ENCODE measurements around the gene CDK5R1. TPM values are rescaled to one million over a fixed set of nuclear protein-coding genes. Genes with fewer than 3 reads are reported as not detected.

The CDK5R1 gene
- total RNA-seq, 2 experiments from 2014 or later = 10.2 to 10.5 TPM

- intact Hi-C loops (cut with micrococcal nuclease) = loop anchor here (5.0 to 10.0 kb wide), 2 partner anchors 37 to 269 kb away; no protein-coding TSS in a partner anchor
- ATAC-seq (no peak), DNase-seq (no peak)
- Mint-ChIP-seq H3K9me3 (no peaks in the 10 kb centered on the region), H3K4me3 (peak overlapping the region; percentile 61), H3K27me3 (no peaks in the 10 kb centered on the region), H3K4me1 (ENCODE audit: low read depth) (peaks cover 42% of the 10 kb centered on the region), H3K27ac (peak overlapping the region; percentile 16), H3K36me3 (ENCODE audit: low read depth) (peaks cover 37% of the 10 kb centered on the region)
- TF ChIP-seq CTCF (IDR thresholded peaks at IDR 0.05) = no peak
- ChIA-PET CTCF (interaction anchor here (1.0 to 7.3 kb wide), 12 partner anchors 14 to 391 kb away, joined by 3 to 70 read pairs (median 10); partner anchors contain the start of genes MYO1D and PSMD11), POLR2A (interaction anchor here (0.5 to 5.0 kb wide), 10 partner anchors 9 to 291 kb away, joined by 3 to 43 read pairs (median 4); partner anchors contain the start of gene PSMD11)
Observed at GRCh38 chr17:32485261-32486110, 1.3 kb upstream of the CDK5R1 start.

- peaks cover 36% of the 10 kb centered on the region for H3K36me3 Mint-ChIP-seq (ENCODE audit: low read depth)
- no peaks in the 10 kb centered on the region for H3K27me3 Mint-ChIP-seq
- ATAC-seq = peak; percentile 74
- intact Hi-C loops (cut with micrococcal nuclease) = loop anchor here (5.0 to 10.0 kb wide), 2 partner anchors 36 to 269 kb away; no protein-coding TSS in a partner anchor
- H3K9me3 Mint-ChIP-seq = no peaks in the 10 kb centered on the region
- H3K27ac Mint-ChIP-seq = peak overlapping the region; percentile 16
- peaks cover 50% of the 10 kb centered on the region for H3K4me1 Mint-ChIP-seq (ENCODE audit: low read depth)
- DNase-seq = peak; percentile 61
- ChIA-PET CTCF (interaction anchor here (1.0 to 7.3 kb wide), 9 partner anchors 10 to 391 kb away, joined by 3 to 70 read pairs (median 9); partner anchors contain the start of genes MYO1D and PSMD11), POLR2A (interaction anchor here (0.5 to 5.0 kb wide), 10 partner anchors 10 to 292 kb away, joined by 3 to 43 read pairs (median 4); partner anchors contain the start of gene PSMD11)
- peak overlapping the region; percentile 61 for H3K4me3 Mint-ChIP-seq
- no peak for TF ChIP-seq CTCF (IDR thresholded peaks at IDR 0.05)
Observed at GRCh38 chr17:32486111-32486700, 587 bp upstream of the CDK5R1 start.

- intact Hi-C loops (cut with micrococcal nuclease) = loop anchor here (5.0 to 10.0 kb wide), 2 partner anchors 35 to 267 kb away; no protein-coding TSS in a partner anchor
- ChIA-PET CTCF (interaction anchor here (0.6 to 7.3 kb wide), 15 partner anchors 11 to 389 kb away, joined by 3 to 70 read pairs (median 3); partner anchors contain the start of genes MYO1D and PSMD11), POLR2A (interaction anchor here (0.6 to 5.0 kb wide), 8 partner anchors 8 to 266 kb away, joined by 3 to 43 read pairs (median 4); no protein-coding TSS in a partner anchor)
- peak; percentile 54 for DNase-seq
- Mint-ChIP-seq H3K4me3 (peak overlapping the region; percentile 95), H3K36me3 (ENCODE audit: low read depth) (peaks cover 30% of the 10 kb centered on the region), H3K27ac (peak overlapping the region; percentile 90), H3K9me3 (no peaks in the 10 kb centered on the region), H3K4me1 (ENCODE audit: low read depth) (peaks cover 60% of the 10 kb centered on the region), H3K27me3 (no peaks in the 10 kb centered on the region)
- TF ChIP-seq CTCF (IDR thresholded peaks at IDR 0.05) = no peak
- no peak for ATAC-seq
Observed at GRCh38 chr17:32487473-32488176, 832 bp downstream of the CDK5R1 start.

GRCh38 chr17:32488177-32488542, 1.4 kb downstream of the CDK5R1 start:
- Mint-ChIP-seq H3K27ac (peak overlapping the region; percentile 90), H3K36me3 (ENCODE audit: low read depth) (peaks cover 30% of the 10 kb centered on the region), H3K4me3 (peak overlapping the region; percentile 95), H3K27me3 (no peaks in the 10 kb centered on the region), H3K9me3 (no peaks in the 10 kb centered on the region), H3K4me1 (ENCODE audit: low read depth) (peaks cover 62% of the 10 kb centered on the region)
- no peak for TF ChIP-seq CTCF (IDR thresholded peaks at IDR 0.05)
- ATAC-seq = no peak
- ChIA-PET POLR2A (interaction anchor here (0.6 to 5.0 kb wide), 7 partner anchors 11 to 115 kb away, joined by 3 to 43 read pairs (median 3); no protein-coding TSS in a partner anchor), CTCF (interaction anchor here (0.6 to 7.3 kb wide), 9 partner anchors 13 to 295 kb away, joined by 3 to 70 read pairs (median 3); partner anchors contain the start of gene PSMD11)
- intact Hi-C loops (cut with micrococcal nuclease) = loop anchor here (5.0 to 10.0 kb wide), 2 partner anchors 34 to 267 kb away; no protein-coding TSS in a partner anchor
- no peak for DNase-seq

Measured in activated CD8-positive, alpha-beta T cell treated with anti-CD3 and anti-CD28 coated beads for 36 hours (primary cell).